CD4-positive, alpha-beta T cell treated with Interleukin-17A for 1 hour (primary cell): ENCODE data around the gene CXXC5.
"Not testable (repeated sequence)": the region's sequence is repeated elsewhere in the genome, so short reads cannot be mapped to it uniquely, and the experiment has no call there.

Experiments used
- DNase-seq: peaks from one replicate; pipeline ENCODE4 v3.0.0-alpha.2; 2020

CXXC5 gene

DNA sequence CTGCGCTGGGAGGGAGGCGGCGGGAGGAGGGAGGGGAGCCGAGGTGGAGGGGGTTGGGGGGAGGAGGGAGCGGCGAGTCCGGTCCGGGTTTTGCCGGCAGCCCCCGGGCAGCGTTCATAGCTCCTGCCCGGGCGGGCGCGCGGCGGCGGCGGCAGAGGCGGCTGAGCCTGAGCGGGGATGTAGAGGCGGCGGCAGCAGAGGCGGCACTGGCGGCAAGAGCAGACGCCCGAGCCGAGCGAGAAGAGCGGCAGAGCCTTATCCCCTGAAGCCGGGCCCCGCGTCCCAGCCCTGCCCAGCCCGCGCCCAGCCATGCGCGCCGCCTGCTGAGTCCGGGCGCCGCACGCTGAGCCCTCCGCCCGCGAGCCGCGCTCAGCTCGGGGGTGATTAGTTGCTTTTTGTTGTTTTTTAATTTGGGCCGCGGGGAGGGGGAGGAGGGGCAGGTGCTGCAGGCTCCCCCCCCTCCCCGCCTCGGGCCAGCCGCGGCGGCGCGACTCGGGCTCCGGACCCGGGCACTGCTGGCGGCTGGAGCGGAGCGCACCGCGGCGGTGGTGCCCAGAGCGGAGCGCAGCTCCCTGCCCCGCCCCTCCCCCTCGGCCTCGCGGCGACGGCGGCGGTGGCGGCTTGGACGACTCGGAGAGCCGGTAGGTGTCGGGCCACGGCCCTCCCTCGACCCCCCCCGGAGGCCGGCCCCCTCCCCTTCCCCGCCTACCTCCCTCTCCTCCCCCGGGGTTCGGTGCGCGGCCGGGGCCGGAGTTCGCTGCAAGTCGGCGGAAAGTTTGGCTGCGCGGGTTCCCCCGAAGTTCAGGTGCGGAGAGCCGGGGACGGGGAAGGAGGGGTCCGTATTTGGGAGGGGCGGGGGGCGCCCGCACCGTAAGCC, at the start of gene CXXC5:
Gene CXXC5, plus strand, starts transcription at position 145 of the 877 bp plus-strand sequence. CDS start 32,175 bp downstream, outside the sequence.
- DNase-seq = peak; percentile 54

DNA sequence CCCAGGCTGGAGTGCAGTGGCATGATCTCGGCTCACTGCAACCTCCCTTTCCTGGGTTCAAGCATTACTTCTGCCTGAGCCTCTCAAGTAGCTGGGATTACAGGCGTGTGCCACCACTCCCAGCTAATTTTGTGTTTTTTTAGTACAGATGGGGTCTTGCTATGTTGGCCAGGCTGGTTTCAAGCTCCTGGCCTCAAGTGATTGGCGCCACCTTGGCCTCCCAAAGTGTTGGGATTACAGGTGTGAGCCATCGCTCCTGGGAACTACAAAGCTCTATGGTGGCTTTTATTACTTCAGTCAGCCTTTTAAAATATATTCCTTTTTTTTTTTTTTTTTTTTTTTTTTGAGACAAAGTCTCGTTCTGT, 49.6 kb upstream of the CXXC5 start:
- not testable (repeated sequence) for DNase-seq

DNA sequence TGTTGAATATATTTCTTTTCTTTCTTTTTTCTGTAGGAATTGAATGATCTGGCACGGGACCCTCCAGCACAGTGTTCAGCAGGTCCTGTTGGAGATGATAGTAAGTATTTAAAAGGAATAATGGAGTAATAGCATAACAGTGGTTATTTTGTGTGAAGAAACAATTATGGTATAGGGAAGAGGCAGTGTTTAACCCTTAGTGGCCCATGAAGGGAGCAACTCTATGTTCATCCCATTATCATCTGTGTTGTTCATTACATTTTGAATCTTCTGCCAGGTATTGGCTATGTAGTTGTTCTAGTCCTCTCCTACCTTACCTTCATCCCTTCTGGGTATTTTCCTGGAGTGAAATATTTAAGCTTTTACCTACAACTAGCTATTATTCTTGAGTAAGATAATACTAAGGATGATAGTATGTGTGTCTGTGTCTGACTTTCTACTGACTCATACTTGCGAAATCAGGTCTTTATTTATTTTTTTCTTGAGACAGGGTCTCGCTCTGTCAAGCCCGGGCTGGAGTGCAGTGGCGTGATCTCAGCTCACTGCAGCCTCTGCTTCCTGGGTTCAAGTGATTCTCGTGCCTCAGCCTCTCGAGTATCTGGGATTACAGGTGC, 47.7 kb upstream of the CXXC5 start:
- no peak for DNase-seq

DNA sequence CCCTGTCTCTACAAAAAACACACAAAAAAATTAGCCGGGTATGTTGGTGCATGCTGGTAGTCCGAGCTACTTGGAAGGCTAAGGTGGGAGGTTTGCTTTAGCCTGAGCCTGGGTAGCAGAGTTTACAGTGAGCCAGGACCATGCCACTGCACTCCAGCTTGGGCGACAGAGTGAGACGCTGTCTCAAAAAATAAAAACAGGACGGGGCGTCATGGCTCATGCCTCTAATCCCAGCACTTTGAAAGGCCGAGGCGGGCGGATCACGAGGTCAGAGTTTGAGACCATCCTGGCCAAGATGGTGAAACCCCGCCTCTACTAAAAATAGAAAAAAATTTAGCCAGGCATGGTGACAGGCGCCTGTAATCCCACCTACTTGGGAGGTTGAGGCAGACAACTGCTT, 46.7 kb upstream of the CXXC5 start:
- DNase-seq = no peak

DNA sequence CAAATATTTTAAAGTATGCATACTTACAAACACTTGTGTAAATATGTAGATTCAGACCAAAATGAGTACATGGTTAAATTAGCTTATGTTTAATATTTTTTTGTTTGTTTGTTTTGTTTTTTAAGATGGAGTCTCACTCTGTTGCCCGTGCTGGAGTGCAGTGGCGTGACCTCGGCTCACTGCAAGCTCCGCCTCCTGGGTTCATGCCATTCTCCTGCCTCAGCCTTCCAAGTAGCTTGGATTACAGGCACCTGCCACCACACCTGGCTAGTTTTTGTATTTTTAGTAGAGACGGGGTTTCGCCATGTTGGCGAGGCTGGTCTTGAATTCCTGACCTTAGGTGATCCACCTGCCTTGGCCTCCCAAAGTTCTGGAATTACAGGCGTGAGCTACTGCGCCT, 46.2 kb upstream of the CXXC5 start:
- DNase-seq = not testable (repeated sequence)

DNA sequence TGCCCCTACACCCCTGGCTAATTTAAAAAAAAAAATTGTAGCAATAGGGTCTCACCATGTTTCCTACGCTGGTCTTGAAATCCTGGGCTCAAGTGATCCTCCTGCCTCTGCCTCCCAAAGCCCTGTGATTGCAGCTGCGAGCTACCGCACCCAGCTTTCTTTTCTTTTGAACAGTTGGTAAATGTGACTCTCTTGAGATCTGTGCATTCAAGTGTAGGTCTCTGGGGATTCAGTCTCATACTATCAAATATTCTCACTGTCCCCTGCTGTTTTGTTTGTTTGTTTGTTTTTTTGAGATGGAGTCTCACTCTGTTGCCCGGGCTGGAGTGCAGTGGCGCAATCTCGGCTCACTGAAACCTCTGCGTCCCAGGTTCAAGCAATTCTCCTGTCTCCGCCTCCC, 42.3 kb upstream of the CXXC5 start:
- DNase-seq = no peak

DNA sequence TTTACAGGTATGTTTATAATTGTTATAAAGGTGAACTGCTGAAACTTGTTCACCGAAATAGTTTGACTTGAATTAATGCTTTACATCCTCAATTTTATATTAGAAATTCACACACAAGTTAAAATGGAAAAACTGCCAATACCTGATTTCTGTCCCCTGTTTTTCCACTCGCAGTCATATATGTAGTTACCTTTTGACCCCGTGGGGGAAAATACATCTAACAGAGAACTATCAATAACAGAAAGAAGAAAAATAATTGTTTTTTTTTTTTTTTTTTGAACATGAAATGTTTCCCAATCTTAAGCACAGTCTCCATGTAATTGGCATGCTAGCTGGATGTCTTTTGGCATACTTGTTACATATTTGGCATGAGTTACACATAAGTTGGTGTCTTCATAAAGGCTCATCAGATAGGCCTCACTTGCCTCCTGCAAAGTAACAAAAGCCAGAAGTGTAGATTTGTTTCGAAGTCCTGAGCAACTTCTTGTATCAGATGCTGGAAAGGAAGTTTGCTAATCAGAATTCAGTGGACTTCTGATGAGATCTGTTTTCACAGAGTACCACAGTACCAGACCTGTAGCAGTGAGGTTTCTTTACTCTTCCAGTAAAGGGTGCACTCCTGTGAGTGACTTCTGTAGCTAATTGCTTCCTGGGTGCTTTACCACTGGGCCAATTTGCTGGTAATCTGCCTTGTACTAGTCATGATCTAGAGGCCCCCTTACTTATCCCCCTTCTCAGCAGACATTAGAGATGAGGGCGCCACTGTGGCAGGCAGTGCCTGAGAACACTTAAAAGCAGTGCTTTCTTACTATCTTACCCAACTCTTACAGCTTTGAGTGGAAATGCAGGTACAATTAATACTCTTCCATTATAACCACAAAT, 36.2 kb upstream of the CXXC5 start:
- DNase-seq = no peak

DNA sequence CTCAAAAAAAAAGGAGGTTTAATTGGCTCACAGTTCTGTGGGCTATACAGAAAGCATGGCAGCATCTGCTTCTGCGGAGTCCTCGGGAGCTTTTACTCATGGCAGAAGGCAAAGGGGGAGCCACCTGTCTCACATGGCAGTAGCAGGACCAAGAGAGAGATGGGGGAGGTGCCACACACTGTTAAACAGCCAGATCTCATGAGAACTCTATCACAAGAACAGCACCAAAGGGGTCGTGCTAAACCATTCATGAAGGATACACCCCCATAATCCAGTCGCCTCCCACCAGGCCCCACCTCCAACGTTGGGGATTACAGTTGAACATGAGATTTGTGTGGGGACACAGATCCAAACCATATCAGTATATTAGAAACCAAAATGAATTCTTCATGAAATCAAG, 28.3 kb upstream of the CXXC5 start:
- DNase-seq = no peak

DNA sequence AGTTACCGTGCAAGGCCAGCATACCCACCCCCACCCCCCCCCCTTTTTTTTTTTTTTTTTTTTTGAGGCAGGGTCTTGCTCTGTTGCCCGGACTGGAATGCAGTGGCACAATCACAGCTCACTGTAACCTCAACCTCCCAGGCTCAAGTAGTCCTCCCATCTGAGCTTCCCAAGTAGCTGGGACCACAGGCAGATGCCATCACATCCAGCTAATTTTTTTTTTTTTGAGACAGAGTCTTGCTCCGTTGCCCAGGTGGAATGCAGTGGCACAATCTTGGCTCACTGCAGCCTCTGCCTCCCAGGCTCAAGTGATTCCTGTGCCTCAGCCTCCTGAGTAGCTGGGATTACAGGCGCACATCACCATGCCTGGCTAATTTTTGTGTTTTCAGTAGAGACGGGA, 22.8 kb upstream of the CXXC5 start:
- not testable (repeated sequence) for DNase-seq

DNA sequence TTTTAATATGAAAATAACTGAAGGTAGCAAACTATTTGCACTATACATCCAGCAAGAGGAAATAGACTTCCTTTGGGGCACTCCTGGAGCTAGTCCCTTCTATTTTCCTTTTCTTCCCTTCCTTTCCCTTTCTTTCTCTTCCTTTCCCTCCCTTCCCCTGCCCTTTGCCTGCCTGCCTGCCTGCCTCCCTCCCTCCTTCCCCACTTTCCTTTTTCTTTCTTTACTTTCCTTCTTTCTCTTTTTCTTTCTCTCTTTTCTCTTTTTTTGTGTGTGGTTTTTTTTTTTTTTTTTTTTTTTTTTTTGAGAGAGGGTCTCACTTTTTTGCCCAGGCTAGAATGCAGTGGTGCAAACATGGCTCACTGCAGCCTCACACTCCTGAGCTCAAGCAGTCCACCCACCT, 17.3 kb upstream of the CXXC5 start:
- DNase-seq = no peak

DNA sequence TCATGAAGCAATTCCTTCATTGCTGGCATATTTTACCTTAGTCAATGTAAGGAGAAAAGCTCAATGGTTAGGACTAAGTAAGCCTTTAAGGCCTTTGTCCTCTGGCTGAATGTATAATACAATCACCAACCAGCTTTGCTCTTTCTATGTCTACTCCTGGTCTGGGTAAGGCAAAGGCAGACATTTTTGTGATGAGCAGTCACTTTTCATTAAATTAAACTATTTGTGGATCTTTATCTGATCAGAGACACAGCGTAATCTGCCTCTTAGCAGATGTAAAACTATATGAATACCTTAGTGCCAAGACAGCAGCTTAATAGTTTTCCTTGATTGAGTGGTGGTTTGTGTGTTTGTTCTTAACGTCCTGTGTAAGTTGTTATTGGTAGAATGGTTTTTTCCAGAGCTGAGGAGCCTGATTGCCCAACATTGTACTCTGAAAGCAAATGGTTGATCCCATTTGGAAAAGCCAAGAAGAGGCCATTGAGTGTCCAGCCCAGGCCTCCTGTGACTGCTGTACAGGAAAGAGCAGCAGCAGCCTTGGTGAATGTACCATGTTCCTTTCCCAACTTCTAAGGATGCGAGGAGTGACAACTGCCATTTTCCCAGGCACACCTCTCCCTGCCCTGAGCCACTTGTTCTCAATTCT, 16.5 kb upstream of the CXXC5 start:
- no peak for DNase-seq

DNA sequence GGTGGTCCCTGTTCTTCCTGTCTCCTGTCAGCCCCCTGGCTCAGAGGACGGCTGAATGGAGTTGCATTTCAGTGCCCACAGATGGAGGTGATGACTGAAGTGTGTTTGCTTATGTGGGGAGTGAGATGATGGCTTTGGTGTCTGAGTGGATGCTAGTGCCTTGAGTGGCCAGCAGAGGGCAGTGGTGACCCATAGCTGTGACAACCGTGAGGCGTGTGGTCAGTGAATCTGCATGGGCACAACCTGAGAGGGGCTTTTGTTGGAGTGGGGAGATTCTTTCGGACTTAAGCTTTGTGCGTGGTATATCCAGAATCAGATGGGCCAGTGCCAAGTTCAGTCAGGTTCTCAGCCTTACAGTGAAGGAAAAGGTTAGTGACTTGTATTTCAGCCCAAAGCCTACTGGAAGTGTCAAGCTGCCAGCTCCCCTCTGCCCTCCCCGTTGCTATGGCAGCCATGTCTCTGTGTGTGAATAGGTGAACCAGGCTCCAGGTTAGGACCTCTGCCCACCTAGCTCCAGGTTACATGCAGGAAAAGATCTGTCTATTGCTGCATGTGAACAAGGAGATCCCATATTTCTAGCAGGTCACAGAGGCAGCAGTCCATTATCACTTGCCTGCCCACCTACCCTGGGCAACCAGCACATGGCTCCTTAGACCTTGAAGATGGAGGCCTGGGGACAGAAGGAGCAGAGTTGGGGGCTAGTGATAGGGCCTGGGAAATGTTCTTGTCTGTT, 14.7 kb upstream of the CXXC5 start:
- DNase-seq = peak; percentile 78

DNA sequence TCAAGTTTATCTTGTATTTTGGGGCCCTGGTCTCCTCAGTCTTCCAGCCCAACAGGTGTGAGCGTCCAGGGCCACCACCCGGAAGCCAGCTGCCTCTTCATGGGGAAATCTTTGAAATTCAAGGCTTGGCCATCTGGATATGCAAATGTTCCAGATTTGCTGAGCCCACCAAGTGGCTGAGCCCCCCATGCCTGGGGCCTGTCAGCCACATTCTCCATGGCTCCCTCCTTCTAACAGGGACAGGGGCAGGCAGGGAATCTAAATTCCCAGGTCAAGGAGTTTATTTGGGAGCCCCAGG, 14.2 kb upstream of the CXXC5 start:
- no peak for DNase-seq

DNA sequence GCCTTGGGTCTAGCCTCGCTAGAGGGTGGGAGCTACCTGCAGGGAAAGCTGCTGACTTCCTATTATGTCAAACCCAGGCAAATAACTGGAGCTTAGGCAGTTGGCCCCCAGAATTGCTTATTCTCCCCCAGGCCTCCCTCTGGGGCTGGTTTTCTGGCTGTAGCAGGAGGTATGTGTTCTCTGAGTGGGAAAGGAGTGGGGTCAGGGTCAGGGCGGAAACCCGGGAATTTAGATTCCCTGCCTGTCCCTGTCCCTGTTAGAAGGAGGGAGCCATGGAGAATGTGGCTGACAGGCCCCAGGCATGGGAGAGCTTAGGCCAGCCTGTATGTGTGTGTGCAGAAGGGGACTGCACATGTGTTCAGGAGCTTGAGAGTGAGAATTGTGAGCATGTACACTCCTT, 13.6 kb upstream of the CXXC5 start:
- DNase-seq = no peak

DNA sequence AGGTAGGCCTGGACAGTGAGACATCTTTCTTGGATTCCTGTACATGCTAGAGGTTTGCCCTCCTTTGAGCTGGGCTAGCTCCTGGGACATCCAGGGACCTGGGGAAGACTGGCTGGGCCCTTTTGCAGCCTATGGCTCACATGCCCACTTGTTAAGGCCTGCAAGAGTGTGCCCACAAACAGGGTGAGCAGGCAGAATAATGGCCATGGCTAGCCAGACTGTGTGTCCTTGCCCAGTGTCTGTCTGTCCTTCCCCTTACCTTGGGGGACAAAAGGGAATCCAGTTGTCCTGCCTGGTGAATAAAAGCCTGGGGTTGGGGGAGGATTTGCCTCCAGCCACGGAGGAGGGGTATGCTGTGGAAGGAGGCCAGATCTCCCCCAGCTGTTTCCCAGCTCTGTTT, 13.0 kb upstream of the CXXC5 start:
- no peak for DNase-seq

DNA sequence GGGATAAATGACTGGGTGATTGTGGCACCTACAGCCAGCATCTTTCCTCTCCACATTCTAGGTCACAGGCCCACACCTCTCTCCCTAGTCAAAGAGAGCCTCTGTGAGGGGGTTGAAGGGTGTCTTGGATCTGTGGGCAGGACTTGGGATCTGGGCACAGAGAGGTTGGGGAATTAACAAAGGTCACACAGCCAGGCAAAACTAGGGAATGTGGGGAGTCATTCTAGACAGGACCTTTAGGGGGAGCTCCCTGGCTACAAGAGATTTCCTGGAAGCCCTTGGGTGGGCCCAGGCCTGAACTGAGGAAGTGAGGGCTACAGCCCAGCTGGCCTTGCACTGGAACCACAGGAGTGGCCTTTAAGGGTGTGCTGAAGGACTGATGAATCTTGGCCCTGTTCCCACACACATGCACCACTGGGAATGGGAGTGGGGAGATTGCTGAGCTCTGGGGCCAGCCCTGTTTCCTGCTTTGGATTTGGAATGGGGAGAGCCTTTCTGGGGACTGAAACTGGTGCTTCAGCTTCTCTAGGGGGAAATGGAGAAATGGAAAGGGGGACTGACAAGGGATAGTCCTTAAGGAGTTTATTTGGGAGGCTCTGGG, 12.4 kb upstream of the CXXC5 start:
- DNase-seq = peak; percentile 48

DNA sequence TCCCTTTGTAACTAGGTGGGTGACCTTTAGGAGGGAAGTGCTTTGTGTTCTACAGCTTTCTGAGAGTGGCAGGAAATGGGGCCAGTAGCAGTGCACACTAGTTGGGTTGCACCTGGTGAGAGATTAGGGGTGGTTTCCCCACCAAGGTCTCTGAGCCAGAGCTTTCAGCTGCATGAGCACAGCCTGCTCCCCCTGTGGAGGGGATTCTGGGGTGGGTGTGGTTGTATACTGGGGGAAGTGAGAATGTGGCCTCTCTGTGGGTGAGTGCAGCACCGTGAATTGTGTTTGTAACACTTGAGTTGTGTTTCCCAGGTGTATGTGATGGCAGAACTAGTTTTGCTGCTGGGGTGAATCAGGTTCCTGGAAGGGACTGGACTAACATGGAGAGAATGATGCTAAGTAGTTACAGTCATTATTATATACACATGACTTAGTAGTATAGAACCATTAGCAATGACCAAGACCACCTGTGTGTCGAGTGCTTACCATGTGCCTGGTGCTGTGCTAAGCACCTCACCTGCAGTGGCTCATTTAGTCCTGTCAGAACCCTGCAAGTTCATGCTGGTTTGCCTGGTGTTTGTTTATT, 11.8 kb upstream of the CXXC5 start:
- DNase-seq = peak; percentile 80

DNA sequence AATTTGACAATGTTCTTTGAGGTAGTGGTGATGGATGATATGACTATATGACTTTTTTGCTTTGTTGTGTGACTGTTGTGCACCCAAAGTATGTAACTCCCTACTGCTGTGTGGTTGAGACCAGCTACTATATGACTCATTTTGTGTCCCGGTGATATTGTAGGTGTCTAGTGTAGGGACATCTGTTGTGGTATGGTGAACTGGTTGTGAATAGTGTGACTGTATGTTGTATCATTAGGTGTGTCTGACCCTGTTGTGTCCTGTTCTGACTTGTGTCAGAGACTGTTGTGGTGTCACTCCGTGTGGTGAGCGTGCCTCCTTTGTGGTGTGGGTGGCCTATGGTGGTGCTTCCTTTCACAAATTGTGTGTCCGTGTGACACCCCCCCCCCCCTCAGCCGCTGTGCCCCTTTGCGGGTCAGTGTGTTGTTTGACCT, 11.2 kb upstream of the CXXC5 start:
- peak; percentile 58 for DNase-seq

DNA sequence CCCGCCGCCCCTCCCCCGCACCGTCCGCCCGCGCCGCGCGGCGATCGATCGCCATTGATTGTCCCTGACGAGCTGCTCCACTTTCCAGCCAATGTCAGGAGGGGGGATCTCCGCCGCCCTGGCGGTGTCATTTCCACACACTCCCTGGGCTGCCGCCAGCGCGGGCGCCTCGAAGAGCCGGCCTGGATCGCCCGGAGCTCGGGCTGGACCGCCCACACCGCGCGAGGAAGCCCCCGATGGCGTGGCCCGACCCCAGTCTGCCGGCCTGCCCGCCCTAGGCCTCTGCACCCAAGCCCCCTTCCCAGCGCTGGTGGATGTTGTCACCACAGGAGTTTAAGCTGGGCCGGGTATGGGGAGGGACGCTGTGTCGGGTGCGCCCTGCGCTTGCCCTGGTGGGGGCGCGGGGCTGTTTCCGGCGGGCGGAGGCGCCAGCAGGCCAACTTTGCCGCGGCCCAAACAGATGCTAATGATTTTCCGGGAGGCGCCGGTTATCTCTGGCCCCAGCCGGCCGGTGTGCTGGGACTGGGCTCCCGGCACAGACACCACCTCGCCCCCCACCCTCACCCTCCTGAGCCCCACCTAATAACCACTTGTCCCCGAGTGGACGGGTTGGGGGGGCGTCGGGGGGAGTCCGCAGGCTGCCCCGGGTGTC, 10.6 kb upstream of the CXXC5 start:
- peak; percentile 62 for DNase-seq

DNA sequence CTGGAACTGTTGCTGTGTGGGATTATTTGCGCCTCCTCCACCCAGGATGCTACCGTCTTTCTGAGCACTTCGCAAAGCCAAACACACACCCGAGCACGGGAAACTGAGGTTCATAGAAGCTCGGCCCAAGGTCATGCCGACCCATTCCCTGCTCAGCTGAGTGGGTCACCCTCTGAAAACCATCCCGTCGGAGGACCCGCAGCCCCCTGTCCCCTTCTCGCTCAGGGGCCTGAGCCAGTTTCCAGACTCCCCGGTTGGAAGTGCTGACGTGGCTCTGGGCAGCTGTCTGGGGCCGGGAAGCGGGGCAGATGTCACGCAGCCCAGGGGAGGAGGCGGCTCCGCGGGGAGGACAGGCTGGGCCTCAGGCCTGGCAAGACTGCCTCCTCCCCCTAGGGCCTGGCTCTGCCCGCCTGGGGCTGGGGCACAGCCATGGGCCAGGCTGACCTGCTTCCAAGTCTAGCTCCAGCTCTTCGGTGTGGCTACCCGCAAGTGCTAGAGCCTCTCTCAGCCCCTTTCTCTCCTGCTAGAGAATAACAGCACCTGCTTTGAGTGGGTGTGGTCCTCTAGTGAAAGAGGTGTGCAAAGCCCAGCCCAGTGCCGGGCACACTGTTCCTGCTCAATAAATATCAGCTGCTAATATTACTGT, 9.9 kb upstream of the CXXC5 start:
- DNase-seq = no peak
